HCT116 (cell line): ENCODE measurements around the gene KLHDC7A.

ENCODE experiments used
- CTCF ChIP-seq, 3 experiments: fragments of 200-600 bp in 1 of 3; sonication (generic) in 1 of 3; IDR thresholded peaks in 2 of 3; conservative IDR thresholded peaks in 1 of 3; 2 replicates each; pipeline ENCODE4 v1.5.1; 2012 to 2017; ENCODE audit warnings: low read depth in 2 of 3, low read length in 2 of 3, antibody characterized with exemption in 1 of 3, borderline replicate concordance in 1 of 3, control low read depth in 1 of 3, mild to moderate bottlenecking in 1 of 3, mixed read lengths in 1 of 3, mixed run types in 1 of 3, moderate library complexity in 1 of 3; ENCODE audit not compliant: insufficient read depth in 1 of 3
- EZH2phosphoT487 ChIP-seq: fragments of 200-600 bp; IDR thresholded peaks from 2 replicates; pipeline ENCODE4 v1.6.1; 2018; ENCODE audit warnings: antibody characterized with exemption, borderline replicate concordance
- JUND ChIP-seq: IDR thresholded peaks from 2 replicates; pipeline ENCODE4 v1.6.1; 2012
- POLR2A ChIP-seq: IDR thresholded peaks from 2 replicates; pipeline ENCODE4 v1.7.0; 2011; ENCODE audit warnings: borderline replicate concordance; ENCODE audit not compliant: insufficient read depth, insufficient read length; ENCODE audit errors: extremely low read depth
- POLR2AphosphoS5 ChIP-seq: IDR thresholded peaks from 2 replicates; pipeline ENCODE4 v1.6.1; 2011; ENCODE audit warnings: mild to moderate bottlenecking, low read depth, low read length, moderate library complexity
- RAD21 ChIP-seq: IDR thresholded peaks from 2 replicates; pipeline ENCODE4 v1.6.1; 2012; ENCODE audit warnings: low read depth, mild to moderate bottlenecking
- REST ChIP-seq: IDR thresholded peaks from 2 replicates; pipeline ENCODE4 v1.6.1; 2012; ENCODE audit warnings: low read depth
- SRF ChIP-seq: IDR thresholded peaks from 2 replicates; pipeline ENCODE4 v1.6.1; 2012; ENCODE audit warnings: low read depth
- TF ChIP-seq, protein P1 (sequence below): IDR thresholded peaks from 2 replicates; pipeline ENCODE4 v1.6.1; 2012

- TF ChIP-seq CTCF (IDR thresholded peaks at IDR 0.05 in 2 of 3, conservative IDR thresholded peaks at IDR 0.05 in 1 of 3; ENCODE audit: borderline replicate concordance in 1 of 3, insufficient read depth in 1 of 3, low read depth in 2 of 3, low read length in 2 of 3) (no peak), POLR2A (no peak), REST (no peak), POLR2AphosphoS5 (no peak), JUND (no peak), SRF (no peak), EZH2phosphoT487 (no peak), RAD21 (no peak)
- TF ChIP-seq, protein P1, sequence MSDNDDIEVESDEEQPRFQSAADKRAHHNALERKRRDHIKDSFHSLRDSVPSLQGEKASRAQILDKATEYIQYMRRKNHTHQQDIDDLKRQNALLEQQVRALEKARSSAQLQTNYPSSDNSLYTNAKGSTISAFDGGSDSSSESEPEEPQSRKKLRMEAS, result no peak
These were observed 45.9 kb downstream of the KLHDC7A start for GRCh38 chr1:18526436-18527275.
